Cerebellar nuclear complex (tissue), 1 donor: ENCODE results near the gene DES.
"Not testable (repeated sequence)": the region's sequence is repeated elsewhere in the genome, so short reads cannot be mapped to it uniquely, and the experiment has no call there.

ENCODE experiments used
- DNase-seq, 2 experiments: peaks; one replicate each; lab custom pipeline; 2025; lab: John Stamatoyannopoulos, UW

Gene DES

DNA sequence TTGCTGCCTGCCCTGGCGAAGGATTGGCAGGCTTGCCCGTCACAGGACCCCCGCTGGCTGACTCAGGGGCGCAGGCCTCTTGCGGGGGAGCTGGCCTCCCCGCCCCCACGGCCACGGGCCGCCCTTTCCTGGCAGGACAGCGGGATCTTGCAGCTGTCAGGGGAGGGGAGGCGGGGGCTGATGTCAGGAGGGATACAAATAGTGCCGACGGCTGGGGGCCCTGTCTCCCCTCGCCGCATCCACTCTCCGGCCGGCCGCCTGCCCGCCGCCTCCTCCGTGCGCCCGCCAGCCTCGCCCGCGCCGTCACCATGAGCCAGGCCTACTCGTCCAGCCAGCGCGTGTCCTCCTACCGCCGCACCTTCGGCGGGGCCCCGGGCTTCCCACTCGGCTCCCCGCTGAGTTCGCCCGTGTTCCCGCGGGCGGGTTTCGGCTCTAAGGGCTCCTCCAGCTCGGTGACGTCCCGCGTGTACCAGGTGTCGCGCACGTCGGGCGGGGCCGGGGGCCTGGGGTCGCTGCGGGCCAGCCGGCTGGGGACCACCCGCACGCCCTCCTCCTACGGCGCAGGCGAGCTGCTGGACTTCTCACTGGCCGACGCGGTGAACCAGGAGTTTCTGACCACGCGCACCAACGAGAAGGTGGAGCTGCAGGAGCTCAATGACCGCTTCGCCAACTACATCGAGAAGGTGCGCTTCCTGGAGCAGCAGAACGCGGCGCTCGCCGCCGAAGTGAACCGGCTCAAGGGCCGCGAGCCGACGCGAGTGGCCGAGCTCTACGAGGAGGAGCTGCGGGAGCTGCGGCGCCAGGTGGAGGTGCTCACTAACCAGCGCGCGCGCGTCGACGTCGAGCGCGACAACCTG lies at the start of gene DES:
Gene DES (plus strand): TSS at position 223 of the 857 bp plus-strand sequence. CDS start 86 bp downstream, at position 309.
- DNase-seq: no peak

- no peak for DNase-seq
These were observed 49.4 kb upstream of the DES start for GRCh38 chr2:219368690-219369191.

DNA sequence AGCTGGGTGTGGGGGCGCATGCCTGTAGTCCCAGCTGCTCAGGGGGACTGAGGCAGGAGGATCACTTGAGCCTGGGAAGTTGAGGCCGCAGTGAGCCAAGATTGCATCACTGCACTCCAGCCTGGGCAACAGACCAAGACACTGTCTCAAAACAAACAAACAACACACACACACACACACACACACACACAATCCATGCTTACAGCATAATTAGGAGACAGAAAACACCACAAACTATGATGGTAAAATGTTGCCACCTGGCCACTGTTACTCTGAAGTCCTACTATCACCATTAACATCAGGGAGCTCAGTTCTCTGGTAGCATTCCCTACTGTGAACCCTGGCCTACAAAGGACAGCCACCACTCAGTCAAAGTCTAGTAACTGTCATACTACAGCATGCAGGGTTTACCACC lies 48.7 kb upstream of the DES start:
- DNase-seq: no peak

- DNase-seq: no peak
These were observed 39.9 kb upstream of the DES start for GRCh38 chr2:219378163-219378851.

- no peak for DNase-seq
These were observed 37.3 kb upstream of the DES start for GRCh38 chr2:219380926-219381325.

- no peak for DNase-seq
These were observed 36.7 kb upstream of the DES start for GRCh38 chr2:219381448-219381847.

DNA sequence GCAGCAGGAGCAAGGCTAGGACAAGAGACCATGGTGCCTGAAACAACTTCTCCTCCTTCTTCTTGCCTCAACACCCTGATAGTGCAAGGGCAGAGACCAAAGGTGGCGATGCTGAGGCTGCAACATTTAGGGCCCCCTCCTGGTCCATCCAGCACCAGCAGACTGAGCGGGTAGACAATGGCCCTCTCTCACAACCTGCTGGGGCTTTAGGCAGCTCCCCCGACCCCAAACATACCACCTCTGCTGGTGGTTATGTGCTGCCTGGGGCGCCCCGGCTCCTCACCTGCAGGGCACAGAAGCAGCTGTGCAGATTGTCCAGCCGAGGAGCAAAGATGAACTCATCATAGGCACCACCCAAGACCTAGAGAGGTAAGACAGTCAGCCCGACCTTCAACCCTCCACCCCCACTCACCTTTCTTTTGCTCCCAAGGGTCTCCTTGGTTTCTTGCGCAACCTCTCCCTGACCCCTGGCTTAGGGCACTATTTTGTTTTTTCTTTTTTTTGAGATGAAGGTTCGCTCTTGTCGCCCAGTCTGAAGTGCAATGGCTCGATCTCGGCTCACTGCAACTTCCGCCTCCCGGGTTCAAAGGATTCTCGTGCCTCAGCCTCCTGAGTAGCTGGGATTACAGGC lies 34.0 kb upstream of the DES start:
- DNase-seq: no peak

DNA sequence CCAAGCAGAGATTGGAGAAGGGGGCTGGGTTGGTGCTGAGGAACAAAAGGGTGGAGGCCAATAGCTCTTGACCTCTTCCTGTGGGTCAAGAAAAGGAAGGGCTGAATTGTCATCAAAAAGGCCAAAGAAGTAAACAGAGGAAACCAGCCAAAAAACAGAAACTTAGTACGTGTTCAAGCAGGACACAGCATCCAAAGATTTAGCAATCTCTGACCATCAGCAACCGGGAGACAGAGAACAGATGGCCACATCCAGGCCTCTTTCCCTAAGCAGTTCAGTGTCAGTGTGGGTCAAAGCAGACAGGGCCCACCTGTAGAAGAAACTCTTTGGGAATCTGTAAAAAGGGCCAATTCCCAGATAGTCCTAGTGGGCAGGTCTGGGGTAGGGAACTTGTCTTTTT lies 33.3 kb upstream of the DES start:
- no peak for DNase-seq

GRCh38 chr2:219385958-219386520 lies 32.1 kb upstream of the DES start:
- no peak for DNase-seq

- no peak for DNase-seq
These were observed 31.5 kb upstream of the DES start for GRCh38 chr2:219386532-219387280.

GRCh38 chr2:219387306-219388120 lies 30.7 kb upstream of the DES start, which contains the start of gene DNPEP:
Gene DNPEP, minus strand, starts transcription at chr2:219387912. Its CDS starts 118 bp downstream, at chr2:219387794.
- peak; percentile 68 to 83 for DNase-seq

- peak; percentile 78 to 95 for DNase-seq
These were observed 29.9 kb upstream of the DES start for GRCh38 chr2:219388121-219388906.

DNA sequence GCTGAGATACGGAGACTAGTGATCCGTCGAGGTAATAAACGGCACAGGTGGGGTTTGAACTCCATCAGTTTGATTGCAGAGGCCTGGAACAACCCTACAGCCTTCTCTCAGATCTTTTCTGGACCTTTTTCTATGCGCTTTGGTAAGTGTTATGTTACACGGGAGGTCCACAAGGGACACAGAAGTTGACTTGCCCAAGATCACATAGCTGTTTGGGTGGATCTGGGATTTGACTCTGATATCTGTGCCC lies 29.3 kb upstream of the DES start:
- no peak for DNase-seq

DNA sequence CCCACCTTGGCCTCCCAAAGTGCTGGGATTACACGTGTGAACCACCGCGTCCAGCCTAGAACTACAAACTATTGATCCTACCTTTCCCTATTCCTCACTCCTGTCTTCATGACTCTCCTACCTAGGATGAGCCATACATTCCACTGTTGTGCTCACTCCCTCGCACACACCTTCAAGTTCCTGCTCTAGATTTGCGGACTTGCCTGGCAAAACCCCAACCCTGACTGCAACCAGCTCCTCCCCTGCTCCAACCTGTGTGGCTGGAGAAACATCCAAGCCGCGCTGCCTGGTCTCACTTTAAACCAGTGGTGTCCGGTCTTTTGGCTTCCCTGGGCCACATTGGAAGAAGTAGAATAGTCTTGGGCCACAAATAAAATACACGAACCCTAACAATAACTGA lies 25.4 kb upstream of the DES start:
- DNase-seq: no peak

- DNase-seq: not testable (repeated sequence)
These were observed 23.1 kb upstream of the DES start for GRCh38 chr2:219395056-219395455.

DNA sequence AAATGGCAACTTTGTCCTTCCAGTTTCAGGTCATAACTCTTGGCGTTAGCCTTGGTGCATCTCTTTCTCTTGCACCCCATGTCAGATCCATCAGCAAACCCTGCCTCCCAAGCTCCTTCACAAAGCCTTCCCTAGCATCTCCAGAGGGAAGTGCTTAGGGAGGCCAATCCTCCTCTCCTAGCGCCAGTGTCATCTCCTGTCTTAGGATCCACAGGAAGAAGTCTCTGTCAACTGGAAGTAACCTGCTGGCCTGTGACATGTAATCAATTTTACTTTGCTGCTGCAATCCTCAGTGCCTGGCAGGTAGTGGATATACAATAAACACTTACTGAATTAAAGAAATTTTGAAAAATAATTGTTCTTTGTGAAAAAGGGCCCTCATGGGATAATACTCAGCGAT lies 22.6 kb upstream of the DES start:
- DNase-seq: no peak

DNA sequence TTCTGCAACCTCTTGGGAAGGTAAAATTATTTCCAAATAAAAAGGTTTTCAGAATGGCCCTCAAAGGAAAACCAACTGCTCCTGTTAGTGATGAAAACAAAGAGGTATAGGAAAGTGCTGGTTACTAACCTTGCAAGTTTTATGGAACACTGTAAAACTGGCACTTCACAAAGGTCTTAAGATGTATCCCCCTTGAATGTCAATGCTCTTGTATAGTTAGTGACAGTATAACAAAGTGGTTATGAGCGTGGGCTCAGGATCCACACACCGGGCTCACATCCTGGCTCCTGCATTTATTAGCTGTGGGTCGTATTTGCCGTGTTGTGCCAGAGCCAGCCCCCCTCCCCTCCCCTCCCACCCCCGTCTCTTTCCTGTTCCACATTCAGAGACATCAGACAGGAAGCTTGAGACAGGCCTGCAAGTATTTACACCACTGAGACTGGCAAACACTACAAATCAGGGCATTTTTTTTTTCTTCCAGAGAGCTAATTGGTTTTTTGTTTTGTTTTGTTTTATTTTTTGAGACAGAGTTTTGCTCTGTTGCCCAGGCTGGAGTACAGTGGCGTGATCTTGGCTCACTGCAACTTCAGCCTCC lies 21.2 kb upstream of the DES start:
- DNase-seq: no peak

- DNase-seq: peak in 1 of 2 experiments; percentile 34
These were observed 19.3 kb upstream of the DES start for GRCh38 chr2:219398721-219399363.
